Lower leg skin (tissue), 4 donors: ENCODE results near the gene PRKCZ. TPM values are rescaled to one million over a fixed set of nuclear protein-coding genes. Genes with fewer than 3 reads are reported as not detected.

ENCODE experiments used
- DNase-seq, 2 donors: peaks; one replicate each; pipeline ENCODE4 v3.0.0-alpha.2; 2019; ENCODE audit warnings: low spot score in 2 of 2
- H3K4me3 ChIP-seq: fragments of 200-600 bp; sonication (generic); 2 replicates; pipeline ENCODE4 v1.5.1; 2017; ENCODE audit warnings: mild to moderate bottlenecking, low read depth; ENCODE audit not compliant: poor library complexity, severe bottlenecking
- POLR2A ChIP-seq, 2 donors: fragments of 450-650 bp; IDR thresholded peaks; one replicate each; pipeline ENCODE4 v1.6.1; 2016 to 2017; ENCODE audit warnings: antibody characterized with exemption in 2 of 2, mild to moderate bottlenecking in 1 of 2, moderate library complexity in 1 of 2
- WGBS, 2 donors: methylation state at CpG; one replicate each; pipeline ENCODE4 v1.1.5; 2018; 5-methylcytosine and 5-hydroxymethylcytosine counted together
- intact Hi-C: fragments of 100-400 bp; cut with DNase I; formaldehyde crosslinking; loops from one replicate; pipeline ENCODE4 v1.15.0; 2023; ENCODE audit warnings: low total_unique reads
- total RNA-seq, 4 donors: library from RNA; depleted of rRNA; stranded (reverse); fragments of >200 nt; gene quantifications; one replicate each; pipeline ENCODE4 v1.1.0, GENCODE V29; 2016
- TF ChIP-seq, protein P1 (sequence below), 3 donors: fragments of 450-650 bp; IDR thresholded peaks; one replicate each; pipeline ENCODE4 v1.5.1; 2016; ENCODE audit warnings: antibody characterized with exemption in 3 of 3, mild to moderate bottlenecking in 3 of 3, moderate library complexity in 2 of 3

PRKCZ gene
- total RNA-seq, 4 donors from 2014 or later, result 25.9 to 32.2 (median 26.8) TPM

DNA sequence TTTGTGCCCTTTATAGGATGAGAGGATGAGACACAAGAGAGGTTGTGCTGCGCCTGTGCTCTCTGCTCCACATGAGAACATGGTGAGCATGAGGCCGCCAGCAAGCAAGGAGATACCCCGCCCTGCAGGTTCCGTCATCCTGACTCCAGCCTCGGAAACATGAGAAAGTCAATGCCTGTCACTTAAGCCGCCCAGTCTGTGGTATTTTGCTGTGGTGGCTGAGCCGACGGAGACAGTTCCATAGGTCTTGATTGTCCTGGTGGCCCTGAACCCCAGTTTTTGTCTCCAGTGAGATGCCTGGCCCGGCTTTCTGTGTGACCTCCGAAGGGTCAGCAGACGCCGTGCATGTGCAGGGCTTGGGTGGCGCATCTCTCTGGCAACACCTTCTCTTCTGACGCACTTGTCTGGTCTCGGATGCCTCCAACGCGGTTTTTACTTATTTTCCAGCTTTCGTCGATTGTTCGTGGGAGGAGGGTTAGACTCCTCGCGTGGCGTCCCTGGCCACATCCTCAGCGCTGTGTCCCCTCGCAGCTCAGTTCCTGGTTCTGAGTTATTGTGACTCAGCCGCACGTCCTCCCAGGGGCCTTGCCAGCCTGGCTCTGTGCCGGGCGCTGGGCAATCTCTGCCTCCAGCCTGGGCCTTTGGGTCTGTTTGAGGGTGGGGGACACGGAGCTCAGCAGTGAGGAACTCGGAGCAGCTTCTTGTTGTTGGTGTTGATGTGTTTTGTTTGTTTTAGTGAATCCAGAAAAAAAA is 74.4 kb downstream of the PRKCZ start:
- TF ChIP-seq, protein P1, sequence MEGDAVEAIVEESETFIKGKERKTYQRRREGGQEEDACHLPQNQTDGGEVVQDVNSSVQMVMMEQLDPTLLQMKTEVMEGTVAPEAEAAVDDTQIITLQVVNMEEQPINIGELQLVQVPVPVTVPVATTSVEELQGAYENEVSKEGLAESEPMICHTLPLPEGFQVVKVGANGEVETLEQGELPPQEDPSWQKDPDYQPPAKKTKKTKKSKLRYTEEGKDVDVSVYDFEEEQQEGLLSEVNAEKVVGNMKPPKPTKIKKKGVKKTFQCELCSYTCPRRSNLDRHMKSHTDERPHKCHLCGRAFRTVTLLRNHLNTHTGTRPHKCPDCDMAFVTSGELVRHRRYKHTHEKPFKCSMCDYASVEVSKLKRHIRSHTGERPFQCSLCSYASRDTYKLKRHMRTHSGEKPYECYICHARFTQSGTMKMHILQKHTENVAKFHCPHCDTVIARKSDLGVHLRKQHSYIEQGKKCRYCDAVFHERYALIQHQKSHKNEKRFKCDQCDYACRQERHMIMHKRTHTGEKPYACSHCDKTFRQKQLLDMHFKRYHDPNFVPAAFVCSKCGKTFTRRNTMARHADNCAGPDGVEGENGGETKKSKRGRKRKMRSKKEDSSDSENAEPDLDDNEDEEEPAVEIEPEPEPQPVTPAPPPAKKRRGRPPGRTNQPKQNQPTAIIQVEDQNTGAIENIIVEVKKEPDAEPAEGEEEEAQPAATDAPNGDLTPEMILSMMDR (IDR thresholded peaks at IDR 0.05), result no peak
- no peak for TF ChIP-seq POLR2A (IDR thresholded peaks at IDR 0.05)
- WGBS, 2 donors, result 89 to 92% methylated on average over 31 of the region's 31 CpGs
- H3K4me3 ChIP-seq, result no peak overlapping the region
- intact Hi-C loops, result no loop called here
- no peak for DNase-seq

DNA sequence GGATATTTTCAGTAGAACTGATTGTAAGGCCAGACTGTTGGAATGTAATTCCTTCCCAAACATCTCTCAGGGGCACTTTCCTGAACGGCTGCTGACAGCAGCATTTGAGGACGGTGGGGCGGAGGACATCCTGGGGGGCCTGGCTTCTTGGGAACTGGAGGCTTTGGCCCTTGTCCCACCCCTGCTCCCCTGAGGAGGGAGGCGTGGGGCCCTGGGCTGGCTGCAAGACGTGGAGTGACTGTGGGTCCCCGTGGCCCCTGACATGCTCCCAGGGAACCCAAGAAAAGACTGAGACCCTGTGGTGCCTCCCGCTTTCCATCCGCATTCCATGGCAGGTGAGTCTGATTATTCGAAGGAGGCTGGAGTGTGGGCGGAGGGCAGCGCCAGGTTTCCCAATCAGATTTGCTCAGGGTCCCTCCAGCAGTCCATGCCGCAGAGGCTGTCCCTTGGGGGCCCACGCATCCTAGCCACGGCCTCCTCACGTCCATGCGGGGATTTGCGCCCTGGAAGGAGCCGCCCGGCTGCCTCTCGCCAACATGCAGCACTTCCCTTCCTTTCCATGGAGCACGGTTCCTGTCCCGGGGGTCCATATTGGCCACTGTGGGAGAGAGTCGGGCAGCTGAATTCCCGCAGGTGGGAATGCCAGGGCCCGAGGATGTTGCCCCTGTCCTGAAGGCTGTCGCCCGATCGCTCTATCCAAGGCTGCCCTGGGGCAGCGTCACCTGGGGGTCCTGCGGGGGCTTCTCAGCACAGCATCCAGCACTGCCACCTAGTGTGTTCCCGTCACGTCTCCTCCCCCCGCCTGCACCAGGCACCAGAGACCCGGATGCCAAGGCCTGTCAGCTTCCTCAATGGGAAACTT is 75.4 kb downstream of the PRKCZ start:
- H3K4me3 ChIP-seq, result no peak overlapping the region
- WGBS, 2 donors, result 81 to 82% methylated on average over 33 to 34 of the region's 34 CpGs
- no peak for TF ChIP-seq POLR2A (IDR thresholded peaks at IDR 0.05)
- TF ChIP-seq, protein P1 (IDR thresholded peaks at IDR 0.05), result no peak
- no peak for DNase-seq
- intact Hi-C loops, result no loop called here

- WGBS, 2 donors, result 76 to 80% methylated on average over 34 to 39 of the region's 39 CpGs
- no peak overlapping the region for H3K4me3 ChIP-seq
- intact Hi-C loops, result no loop called here
- TF ChIP-seq POLR2A (IDR thresholded peaks at IDR 0.05), result no peak
- TF ChIP-seq, protein P1 (IDR thresholded peaks at IDR 0.05), result no peak
- DNase-seq, result no peak
Measured at GRCh38 chr1:2126331-2127186, 76.3 kb downstream of the PRKCZ start.

DNA sequence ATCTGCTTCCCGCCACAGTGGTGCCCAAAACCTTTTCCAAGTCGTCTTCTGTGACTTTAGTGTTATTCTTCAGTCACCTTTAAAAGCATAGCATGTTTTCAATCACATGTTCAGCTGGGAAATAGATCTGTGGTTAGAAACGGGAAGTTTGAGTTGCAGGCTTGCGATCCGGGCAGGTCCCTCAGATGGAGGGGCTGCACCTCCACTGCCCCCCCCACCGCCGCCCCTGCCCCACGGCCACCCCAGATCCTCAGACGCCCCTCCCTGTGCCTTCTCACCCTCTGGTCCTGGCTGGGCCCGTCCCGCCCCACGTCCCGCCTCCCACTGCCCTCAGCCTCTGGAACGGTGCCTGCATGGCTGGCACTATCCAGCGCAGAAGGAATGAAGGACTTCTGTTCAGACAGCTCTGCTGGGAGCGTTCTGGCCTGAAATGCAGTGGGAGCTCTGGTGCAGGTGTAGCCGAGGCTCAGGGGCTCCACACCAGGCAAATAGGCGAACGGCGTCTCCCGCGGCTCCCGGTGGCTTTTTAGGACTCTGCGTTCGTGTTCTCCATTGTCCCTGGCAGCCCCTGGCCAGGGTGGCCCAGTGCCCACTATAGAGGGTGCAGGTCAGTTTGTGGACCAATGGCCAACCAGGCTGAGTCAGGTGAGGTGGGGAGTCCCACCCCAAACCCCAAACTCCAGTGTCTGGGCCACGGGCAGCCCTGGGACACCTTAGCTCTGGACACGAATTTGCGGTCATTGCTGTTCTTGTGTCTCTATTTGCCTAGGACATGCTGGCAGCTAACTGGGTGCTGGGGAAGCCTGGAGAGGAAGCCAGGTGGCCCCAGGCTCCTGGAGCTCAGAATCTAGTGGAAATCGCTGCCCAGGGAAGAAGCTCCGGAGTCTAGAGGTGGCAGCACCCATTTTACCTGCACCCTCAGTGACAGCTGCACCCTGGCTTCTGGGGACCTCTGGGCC is 77.3 kb downstream of the PRKCZ start:
- no peak for TF ChIP-seq POLR2A (IDR thresholded peaks at IDR 0.05)
- TF ChIP-seq, protein P1 (IDR thresholded peaks at IDR 0.05), result no peak
- no peak overlapping the region for H3K4me3 ChIP-seq
- WGBS, 2 donors, result 44 to 50% methylated on average over 20 to 30 of the region's 30 CpGs
- DNase-seq, result no peak
- intact Hi-C loops, result no loop called here
